ENCODE results near the gene TBC1D19.
A peak's percentile ranks its signal among the peaks of the same experiment; 100 is the strongest.
"Not testable (repeated sequence)": the region's sequence is repeated elsewhere in the genome, so short reads cannot be mapped to it uniquely, and the experiment has no call there.

Gene TBC1D19

GRCh38 chr4:26583538-26583864, 383 bp upstream of the TBC1D19 start:
- TF ChIP-seq CTCF (conservative IDR thresholded peaks at IDR 0.05) (no peak), ZFX (IDR thresholded peaks at IDR 0.05) (no peak)
- peak overlapping the region; percentile 37 for H3K27ac ChIP-seq

- H3K27ac ChIP-seq = no peak overlapping the region
- no peak for TF ChIP-seq CTCF (conservative IDR thresholded peaks at IDR 0.05)
- no peak for TF ChIP-seq ZFX (IDR thresholded peaks at IDR 0.05)
Observed at GRCh38 chr4:26584725-26585124, 841 bp downstream of the TBC1D19 start.

DNA sequence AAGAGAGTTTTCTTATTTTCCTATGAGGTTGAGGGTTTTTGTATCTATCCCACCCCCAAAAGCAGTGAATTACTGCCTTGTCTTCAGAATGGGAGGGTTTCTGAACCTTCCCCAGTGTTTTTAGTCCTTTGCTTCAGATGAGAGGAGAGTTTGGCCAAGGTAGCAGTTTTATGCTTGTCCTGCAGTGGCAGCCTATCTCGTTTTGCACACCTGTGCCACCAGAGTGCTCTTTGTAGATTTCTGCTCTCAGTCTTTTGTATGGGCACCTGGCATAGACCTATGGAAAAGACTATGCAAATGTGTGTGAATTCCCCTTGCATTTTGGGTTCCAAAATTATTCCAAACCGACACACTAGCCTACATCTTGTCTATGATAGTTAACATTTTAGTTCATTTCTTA, 5.8 kb downstream of the TBC1D19 start:
- TF ChIP-seq ZFX (IDR thresholded peaks at IDR 0.05) = no peak
- TF ChIP-seq CTCF (conservative IDR thresholded peaks at IDR 0.05) = no peak
- no peak overlapping the region for H3K27ac ChIP-seq

GRCh38 chr4:26590639-26591038, 6.8 kb downstream of the TBC1D19 start:
- TF ChIP-seq CTCF (conservative IDR thresholded peaks at IDR 0.05) (no peak), ZFX (IDR thresholded peaks at IDR 0.05) (no peak)
- no peak overlapping the region for H3K27ac ChIP-seq

DNA sequence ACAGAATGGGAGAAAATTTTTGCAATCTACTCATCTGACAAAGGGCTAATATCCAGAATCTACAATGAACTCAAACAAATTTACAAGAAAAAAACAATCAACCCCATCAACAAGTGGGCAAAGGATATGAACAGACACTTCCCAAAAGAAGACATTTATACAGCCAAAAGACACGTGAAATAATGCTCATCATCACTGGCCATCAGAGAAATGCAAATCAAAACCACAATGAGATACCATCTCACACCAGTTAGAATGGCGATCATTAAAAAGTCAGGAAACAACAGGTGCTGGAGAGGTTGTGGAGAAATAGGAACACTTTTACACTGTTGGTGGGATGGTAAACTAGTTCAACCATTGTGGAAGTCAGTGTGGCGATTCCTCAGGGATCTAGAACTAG, 9.7 kb downstream of the TBC1D19 start:
- H3K27ac ChIP-seq = not testable (repeated sequence)

DNA sequence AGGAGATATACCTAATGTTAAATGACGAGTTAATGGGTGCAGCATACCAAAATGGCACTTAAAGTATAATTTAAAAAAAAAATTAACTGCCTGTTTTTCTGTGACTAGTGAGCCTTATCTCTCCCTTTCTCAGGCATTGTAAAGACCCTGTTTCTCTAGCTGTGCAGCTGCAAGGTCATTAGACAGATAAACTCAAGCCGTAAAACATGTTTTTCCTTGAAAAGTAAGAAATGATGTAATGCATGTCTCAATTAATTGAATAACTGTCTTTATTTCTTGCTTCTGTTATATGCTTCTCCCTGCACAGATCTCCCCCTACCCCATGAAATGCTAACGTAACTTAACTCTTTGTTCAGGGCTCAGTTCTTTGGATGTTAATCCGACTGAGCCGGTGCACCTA, 10.5 kb downstream of the TBC1D19 start:
- no peak for TF ChIP-seq CTCF (conservative IDR thresholded peaks at IDR 0.05)
- no peak for TF ChIP-seq ZFX (IDR thresholded peaks at IDR 0.05)

GRCh38 chr4:26594778-26595177, 10.9 kb downstream of the TBC1D19 start:
- no peak for TF ChIP-seq ZFX (IDR thresholded peaks at IDR 0.05)
- TF ChIP-seq CTCF (conservative IDR thresholded peaks at IDR 0.05) = no peak
- no peak overlapping the region for H3K27ac ChIP-seq

More for the DNA sequence above, 10.5 kb downstream of the TBC1D19 start:
- H3K27ac ChIP-seq = no peak overlapping the region

GRCh38 chr4:26596843-26597242, 13.0 kb downstream of the TBC1D19 start:
- no peak overlapping the region for H3K27ac ChIP-seq
- TF ChIP-seq ZFX (IDR thresholded peaks at IDR 0.05) (no peak), CTCF (conservative IDR thresholded peaks at IDR 0.05) (no peak)

Measured in C4-2B (cell line).